Retinal pigment epithelial cell (primary cell): ENCODE results near the gene DIP2C.
"Not testable (repeated sequence)": the region's sequence is repeated elsewhere in the genome, so short reads cannot be mapped to it uniquely, and the experiment has no call there.

Experiments
- DNase-seq: peaks from one replicate; pipeline ENCODE4 v3.0.0-alpha.2; 2010; ENCODE audit warnings: low read depth
- H3K4me3 ChIP-seq: 2 replicates; pipeline ENCODE4 v1.5.1; 2011; ENCODE audit warnings: mild to moderate bottlenecking, low read length, control low read depth, moderate library complexity
- CTCF ChIP-seq: conservative IDR thresholded peaks from 2 replicates; pipeline ENCODE4 v1.5.1; 2011; ENCODE audit warnings: low read depth, low read length, control low read depth, inconsistent platforms

Gene DIP2C

DNA sequence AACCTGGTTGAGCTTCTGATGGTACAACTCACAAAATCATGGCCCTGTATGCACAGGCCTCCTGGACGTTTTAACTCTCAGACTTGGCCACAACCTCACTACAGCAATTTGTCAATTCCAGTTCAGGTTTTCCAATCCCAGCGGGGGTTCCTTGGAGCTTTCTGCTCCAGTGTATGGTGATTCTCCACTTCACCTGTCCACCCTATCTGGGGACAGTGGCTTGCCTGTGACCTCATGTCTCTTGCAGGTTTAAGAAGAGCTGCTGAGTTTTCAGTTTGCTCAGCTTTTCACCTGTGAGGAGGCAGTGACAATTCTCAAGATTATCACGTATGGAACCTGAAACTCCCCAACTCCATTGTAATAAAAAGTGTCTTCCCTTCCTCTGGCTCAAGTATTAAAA, 254.1 kb downstream of the DIP2C start:
- H3K4me3 ChIP-seq, result no peak overlapping the region
- DNase-seq, result no peak
- no peak for TF ChIP-seq CTCF

DNA sequence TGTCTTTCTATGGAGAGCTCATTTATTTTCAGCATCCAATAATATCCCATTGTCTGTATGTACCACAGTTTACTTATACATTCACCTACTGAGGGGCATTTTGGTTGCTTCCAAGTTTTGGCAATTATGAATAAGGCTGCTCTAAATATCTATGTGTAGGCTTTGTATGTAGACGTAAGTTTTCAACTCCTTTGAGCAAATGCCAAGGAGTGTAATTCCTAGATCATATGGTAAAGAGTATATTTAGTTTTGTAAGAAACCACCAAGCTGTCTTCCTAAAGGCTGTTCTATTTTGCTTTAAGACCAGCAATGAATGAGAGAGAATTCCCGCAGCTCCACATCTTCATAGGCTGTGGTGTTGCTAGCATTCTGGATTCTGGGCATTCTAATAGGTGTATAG, 259.8 kb downstream of the DIP2C start:
- H3K4me3 ChIP-seq, result no peak overlapping the region
- no peak for DNase-seq
- no peak for TF ChIP-seq CTCF

DNA sequence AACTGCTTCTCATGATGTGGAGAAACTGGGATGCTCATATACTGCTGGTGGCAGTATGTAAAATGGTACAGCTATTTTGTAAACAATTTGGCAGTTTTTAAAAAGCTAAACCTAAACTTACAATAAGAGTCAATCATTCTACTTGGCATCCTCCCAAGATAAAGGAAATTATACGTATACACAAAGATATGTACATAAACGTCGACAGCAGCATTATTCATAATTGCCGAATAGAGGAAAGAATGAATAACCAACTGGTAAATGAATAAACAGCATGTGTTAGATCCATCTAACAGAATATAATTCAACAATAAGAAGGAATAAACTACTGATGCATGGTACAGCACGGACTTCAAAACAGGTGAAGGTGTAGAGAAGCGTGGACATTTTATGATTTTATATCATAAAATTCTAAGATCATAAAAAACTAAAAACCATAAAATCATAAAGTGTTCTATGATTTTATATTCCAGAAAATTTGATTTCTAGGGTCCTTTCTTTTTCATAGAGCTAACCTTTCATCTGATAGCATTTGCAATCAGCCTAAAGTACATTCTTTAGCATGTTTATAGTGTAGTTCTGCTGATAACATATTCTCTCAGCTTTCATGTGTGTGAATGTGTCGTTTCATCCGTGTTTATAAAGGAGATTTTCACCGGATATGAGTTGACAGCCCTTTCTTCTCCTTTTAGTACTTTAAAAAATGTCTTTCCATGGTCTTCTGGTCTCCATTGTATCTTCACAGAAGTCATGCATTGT, 261.5 kb downstream of the DIP2C start:
- no peak for DNase-seq
- no peak overlapping the region for H3K4me3 ChIP-seq
- no peak for TF ChIP-seq CTCF

DNA sequence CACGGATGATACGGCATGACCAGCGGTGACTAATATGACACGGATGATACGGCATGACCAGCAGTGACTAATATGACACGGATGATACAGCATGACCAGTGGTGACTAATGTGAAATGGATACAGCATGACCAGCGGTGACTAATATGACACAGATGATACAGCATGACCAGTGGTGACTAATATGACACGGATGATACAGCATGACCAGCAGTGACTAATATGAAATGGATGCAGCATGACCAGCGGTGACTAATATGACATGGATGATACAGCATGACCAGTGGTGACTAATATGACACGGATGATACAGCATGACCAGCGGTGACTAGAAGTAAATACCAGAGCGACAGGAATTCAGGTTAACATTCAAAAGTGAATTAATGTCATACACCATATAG, 264.1 kb downstream of the DIP2C start:
- not testable (repeated sequence) for H3K4me3 ChIP-seq, DNase-seq

- not testable (repeated sequence) for DNase-seq, H3K4me3 ChIP-seq
These were observed 264.7 kb downstream of the DIP2C start for GRCh38 chr10:424724-425123.

- no peak for TF ChIP-seq CTCF
- H3K4me3 ChIP-seq, result no peak overlapping the region
- DNase-seq, result no peak
These were observed 266.3 kb downstream of the DIP2C start for GRCh38 chr10:423178-423577.

DNA sequence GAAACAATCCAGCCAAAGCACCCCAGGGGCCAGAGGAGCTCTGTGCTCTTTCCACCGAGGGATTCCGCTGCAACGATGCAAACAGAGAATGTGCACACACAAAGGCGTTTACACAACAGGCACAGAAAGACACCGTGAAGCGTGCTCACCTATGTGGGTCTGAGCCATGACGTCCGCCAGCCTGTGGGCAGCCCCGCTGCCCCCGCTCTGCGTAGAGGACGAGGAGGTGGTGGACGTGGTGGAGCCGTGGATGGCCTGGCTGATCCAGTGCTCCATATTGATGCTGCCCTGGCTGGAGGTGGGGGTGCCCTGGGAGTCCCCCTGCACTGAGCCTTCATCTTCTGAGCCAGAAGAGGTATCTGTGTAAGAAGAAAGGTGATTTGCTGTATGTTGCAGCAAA, 266.8 kb downstream of the DIP2C start:
- DNase-seq, result no peak

GRCh38 chr10:422241-422640, 267.2 kb downstream of the DIP2C start:
- DNase-seq, result no peak
- TF ChIP-seq CTCF, result no peak

More for the DNA sequence above, 266.8 kb downstream of the DIP2C start:
- TF ChIP-seq CTCF, result no peak
- no peak overlapping the region for H3K4me3 ChIP-seq

More at GRCh38 chr10:422241-422640, 267.2 kb downstream of the DIP2C start:
- no peak overlapping the region for H3K4me3 ChIP-seq
